ENCODE measurements around the gene BSDC1.

- no peak for TF ChIP-seq POLR2A (IDR thresholded peaks at IDR 0.05)
- TF ChIP-seq, protein P1, sequence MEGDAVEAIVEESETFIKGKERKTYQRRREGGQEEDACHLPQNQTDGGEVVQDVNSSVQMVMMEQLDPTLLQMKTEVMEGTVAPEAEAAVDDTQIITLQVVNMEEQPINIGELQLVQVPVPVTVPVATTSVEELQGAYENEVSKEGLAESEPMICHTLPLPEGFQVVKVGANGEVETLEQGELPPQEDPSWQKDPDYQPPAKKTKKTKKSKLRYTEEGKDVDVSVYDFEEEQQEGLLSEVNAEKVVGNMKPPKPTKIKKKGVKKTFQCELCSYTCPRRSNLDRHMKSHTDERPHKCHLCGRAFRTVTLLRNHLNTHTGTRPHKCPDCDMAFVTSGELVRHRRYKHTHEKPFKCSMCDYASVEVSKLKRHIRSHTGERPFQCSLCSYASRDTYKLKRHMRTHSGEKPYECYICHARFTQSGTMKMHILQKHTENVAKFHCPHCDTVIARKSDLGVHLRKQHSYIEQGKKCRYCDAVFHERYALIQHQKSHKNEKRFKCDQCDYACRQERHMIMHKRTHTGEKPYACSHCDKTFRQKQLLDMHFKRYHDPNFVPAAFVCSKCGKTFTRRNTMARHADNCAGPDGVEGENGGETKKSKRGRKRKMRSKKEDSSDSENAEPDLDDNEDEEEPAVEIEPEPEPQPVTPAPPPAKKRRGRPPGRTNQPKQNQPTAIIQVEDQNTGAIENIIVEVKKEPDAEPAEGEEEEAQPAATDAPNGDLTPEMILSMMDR (IDR thresholded peaks at IDR 0.05) = no peak
These were observed 7.4 kb downstream of the BSDC1 start for GRCh38 chr1:32386676-32387392.

Measured in heart left ventricle (tissue), 13 donors.